Esophagus squamous epithelium (tissue), 4 donors: ENCODE data around the gene RBPMS2.

Experiments used
- CTCF ChIP-seq, 6 experiments: fragments of 450-650 bp in 4 of 6; fragments of 200-600 bp in 2 of 6; sonication (generic) in 2 of 6; IDR thresholded peaks; one replicate each; pipeline ENCODE4 v1.5.1; 2016 to 2019; ENCODE audit warnings: antibody characterized with exemption in 6 of 6, mild to moderate bottlenecking in 4 of 6, moderate library complexity in 4 of 6
- POLR2A ChIP-seq, 4 donors: fragments of 450-650 bp; IDR thresholded peaks; one replicate each; pipeline ENCODE4 v1.6.1; 2017; ENCODE audit warnings: antibody characterized with exemption in 4 of 4, mild to moderate bottlenecking in 4 of 4, moderate library complexity in 3 of 4

DNA sequence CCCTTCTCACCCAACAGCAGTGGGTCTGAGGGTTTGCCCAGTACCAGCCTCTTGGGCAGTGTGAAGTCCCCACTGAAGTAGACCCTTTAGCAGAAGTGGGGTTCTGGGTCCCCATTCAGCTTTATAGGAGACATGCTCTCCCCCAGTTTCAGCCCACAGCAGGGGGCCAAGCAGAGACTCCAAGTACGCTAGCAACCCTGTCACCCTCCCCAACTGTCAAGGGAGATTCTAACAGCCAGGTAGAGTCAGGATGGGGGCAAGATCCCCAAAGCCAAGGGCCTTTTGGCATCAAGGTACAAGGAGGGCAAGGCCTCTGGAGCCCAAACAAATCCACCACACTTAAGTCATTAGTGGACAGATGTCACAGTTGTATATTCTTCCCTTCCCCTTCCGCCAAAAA, 1.8 kb downstream of the RBPMS2 start:
- TF ChIP-seq CTCF (IDR thresholded peaks at IDR 0.05): no peak
- no peak for TF ChIP-seq POLR2A (IDR thresholded peaks at IDR 0.05)
